ENCODE data around the gene EXD3.
A peak's percentile ranks its signal among the peaks of the same experiment; 100 is the strongest.
"Not testable (repeated sequence)": the region's sequence is repeated elsewhere in the genome, so short reads cannot be mapped to it uniquely, and the experiment has no call there.

Gene EXD3

DNA sequence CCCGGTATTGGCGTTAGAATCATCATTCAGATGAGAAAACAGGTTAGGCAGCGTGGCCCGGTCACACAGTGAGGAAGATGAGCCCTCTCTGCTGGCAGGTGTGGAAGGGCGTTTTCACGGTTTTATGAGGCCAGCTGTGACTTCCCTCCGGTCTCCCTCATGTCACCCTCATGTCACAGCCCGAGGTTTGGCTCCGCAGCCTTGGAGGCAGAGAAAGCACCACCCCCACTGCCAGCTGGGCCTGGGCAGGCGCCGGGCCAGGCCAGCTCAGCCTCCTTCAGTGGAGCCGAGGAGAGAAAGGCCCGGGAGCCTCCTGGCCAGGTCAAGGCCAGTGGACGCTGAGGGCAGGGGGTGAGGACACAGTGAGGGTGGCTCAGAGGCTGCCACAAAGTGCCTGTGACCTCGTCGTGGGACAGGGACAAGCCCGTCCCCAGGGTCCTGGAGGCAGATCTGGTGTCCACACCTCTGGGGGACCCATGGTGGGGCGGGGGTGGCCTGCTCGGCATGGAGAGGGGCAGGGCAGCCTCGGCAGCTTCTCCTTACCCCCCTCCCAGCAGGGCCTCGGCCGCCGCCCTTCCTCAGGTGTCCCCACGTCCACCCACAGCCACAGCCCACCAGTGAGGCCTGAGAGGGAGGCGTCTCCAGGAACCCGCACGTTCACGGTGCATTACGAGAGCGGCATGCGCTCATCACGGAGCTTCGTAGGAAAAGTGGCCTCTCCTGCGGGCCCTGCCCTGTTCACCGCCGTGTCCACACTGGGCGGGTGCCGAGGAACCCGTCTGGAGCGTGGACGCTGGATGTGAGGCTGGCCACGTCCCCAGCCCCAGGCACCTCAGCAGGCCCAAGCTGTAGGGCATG, 32.2 kb downstream of the EXD3 start:
- DNase-seq: no peak

DNA sequence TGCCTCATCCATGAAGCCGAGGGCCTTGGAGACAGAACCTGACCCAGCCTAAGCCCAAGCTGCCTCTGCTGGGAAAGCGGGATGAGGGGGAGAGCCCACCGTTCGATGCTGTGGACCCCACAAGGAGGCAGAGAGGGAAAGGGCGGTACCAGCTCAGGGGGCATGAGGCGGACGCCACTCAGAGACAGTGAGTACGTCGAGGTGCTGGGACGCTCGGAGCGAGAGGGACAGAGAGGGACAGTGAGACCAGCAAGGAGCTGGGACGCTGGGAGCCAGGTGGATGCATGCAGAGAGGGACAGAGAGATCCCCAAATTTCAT, 33.6 kb downstream of the EXD3 start:
- no peak for DNase-seq

GRCh38 chr9:137388589-137389427, 34.2 kb downstream of the EXD3 start:
- DNase-seq: no peak

DNA sequence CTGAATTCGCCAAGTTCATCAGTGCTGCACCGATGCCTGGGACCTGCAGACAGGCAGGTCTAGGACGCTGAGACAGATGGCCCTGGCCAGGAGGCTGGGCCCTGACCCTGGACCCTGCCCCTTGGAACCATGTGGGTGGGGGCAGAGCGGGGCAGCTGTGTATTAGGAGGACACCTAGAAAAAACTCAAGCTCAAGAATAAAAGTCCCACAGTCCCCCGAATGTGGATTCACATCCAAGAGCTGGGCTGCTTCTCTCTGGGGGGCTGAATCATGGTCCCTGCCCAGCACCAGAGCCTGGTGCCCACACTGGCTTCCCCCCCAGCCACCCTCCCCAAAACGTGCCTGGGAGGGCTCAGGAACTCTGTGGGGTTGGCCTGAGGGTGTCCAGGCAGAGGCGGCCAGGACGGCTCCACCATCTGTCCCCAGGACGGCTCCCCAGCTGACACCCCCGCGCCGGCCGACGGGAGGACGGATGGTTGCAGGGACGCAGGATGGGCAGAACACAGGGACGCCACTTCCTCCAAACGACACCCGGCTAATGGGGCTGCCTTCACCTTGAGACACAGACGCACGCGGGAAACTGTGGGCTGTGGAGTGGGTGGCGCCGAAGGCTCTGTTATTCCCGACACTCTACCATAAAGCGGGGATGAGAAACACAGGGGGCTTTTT, 34.9 kb downstream of the EXD3 start:
- no peak for DNase-seq

DNA sequence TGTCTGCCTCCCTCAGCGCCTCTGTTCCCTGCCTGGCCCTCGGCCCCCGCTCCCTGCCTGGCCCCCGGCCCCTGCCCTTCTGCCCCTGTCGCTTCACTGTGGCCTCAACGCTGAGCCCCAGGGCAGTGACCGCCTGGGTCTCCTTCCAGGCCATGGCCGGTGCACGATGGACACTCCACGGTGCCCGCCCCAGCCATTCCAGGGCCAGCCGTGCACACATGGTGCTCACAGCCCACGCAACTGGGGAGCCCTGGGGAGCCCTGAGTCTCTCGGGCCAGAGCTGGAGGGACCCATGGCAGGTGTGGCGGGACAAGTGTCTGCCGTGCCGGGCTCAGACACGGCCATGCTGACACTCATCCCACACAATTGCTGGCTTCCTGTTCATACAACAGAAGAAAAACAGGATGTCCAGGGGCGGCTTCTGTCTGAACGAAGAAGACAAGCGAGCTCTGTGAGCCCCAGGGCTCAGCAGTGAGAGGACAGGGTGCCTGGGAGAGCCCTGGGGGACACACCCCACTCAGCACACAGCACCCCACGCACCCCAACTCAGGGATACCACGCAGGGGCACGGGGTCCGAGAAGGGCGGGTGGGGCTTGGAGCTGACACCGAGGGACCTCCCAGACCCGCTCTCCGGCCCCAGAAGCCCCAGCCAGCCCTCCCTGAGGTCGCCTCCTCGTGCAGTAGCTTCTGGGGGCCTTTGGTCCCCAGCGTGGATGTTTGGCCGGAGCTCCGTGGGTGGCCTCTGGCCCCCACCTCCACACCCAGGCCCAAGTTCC, 35.7 kb downstream of the EXD3 start:
- peak in 1 of 2 experiments; percentile 42 for DNase-seq

DNA sequence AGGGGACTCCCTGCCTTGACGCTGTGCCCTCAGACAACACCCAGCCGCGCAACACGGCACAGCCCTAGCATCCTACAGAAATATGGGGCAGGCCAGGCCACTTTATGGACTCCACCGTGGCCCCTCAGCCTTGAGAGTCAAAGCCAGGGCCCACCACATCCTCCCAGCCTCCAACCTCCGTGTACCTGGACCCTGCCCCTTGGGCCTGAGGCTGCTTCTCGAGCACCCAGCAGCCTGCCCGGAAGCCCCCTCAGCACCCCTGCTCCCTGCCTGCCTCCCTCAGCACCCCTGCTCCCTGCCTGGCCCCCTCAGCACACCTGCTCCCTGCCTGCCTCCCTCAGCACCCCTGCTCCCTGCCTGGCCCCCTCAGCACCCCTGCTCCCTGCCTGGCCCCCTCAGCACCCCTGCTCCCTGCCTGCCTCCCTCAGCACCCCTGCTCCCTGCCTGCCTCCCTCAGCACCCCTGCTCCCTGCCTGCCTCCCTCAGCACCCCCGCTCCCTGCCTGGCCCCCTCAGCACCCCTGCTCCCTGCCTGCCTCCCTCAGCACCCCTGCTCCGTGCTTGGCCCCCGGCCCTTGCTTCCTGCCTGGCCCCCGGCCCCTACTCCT, 36.4 kb downstream of the EXD3 start:
- DNase-seq: not testable (repeated sequence)

DNA sequence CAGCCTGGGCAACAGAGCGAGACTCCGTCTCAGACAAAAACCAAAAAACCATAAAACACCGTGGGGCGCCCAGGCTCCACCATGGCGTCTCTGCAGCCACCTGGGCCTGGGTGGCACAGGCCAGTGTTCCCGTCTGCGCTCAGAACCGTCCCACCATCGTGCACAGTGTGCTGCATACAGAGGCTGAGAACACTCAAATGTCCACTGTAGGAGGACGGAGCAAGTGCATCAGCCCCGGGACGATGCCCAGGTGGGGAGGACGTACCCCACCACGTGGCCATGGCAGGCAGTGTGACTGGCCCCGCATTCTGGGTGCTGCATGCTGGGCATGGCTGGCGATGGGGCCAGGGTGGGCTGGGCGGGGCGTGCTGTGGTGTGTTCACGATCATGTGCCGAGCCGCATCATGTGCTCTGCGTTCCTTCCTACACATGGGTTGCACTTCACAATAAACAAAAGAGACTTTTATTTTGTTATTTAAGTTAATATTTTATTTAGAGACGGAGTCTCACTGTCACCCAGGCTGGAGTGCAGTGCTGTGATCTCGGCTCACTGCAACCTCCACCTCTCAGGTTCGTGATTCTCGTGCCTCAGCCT, 37.8 kb downstream of the EXD3 start:
- no peak for DNase-seq

GRCh38 chr9:137383784-137384756, 38.9 kb downstream of the EXD3 start:
- DNase-seq: no peak

DNA sequence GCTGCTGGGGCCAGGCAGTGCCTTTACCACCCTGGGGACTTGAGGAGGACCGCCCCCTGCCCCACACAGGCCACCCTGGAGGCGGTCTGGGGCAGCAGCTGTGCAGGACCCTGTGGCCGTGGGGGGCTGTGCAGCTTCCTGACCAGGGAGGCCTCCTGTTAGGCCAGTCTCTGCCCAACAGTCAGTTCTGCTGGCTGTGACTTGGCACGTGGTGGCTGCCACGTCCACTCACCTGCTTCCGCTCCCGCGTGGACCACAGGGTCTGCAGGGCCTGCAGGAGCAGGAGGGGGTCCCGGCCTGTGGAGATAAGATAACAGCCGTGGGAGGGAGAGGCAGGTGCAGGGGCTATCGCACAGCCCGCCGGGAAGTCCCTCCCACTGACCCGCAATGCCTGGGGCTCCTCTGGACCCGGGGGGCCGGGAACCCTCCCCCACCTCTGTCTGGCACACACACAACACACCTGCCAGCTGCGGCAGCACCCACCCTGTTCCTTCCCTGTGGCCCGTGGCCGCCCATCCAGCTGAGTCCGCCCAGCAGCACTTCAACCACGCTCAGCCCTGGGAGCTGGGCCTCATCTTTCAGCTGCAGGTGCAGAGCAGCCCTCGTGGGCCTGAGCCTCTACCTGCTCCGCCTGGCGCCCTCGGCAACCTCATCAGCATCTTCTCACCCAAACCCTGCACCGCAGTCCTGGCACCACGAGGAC, 39.7 kb downstream of the EXD3 start:
- DNase-seq: peak in 1 of 2 experiments; percentile 56

DNA sequence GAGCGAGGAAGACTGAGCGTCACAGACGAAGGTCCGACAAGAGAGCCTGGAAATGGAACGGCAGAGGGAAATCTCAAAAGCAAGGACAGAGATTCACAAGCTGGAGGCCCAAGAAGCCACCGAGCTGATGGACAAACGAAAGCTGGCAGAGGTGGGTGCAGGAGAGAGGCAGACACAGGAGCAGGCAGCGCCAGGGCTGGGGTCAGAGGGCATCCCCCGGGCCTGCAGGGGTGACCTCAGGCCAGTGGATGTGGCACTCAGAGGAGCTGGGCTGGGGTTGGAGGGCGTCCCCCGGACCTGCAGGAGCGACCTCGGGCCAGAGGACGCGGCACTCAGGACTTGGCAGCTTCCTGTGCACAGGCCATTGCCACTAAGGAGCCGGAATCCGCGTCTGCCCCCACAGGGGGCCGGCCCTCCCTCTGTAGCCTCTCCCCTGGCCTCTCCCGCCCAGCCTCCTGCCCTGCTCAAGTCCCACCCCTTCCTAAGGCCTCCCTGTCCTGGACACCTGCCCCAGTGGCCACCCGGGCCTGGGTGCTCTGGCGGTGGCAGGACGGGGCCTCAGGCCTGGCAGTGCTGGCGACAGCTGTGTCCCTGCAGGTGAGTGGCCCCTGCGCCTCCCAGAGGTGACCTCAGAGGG, 40.4 kb downstream of the EXD3 start:
- DNase-seq: no peak

DNA sequence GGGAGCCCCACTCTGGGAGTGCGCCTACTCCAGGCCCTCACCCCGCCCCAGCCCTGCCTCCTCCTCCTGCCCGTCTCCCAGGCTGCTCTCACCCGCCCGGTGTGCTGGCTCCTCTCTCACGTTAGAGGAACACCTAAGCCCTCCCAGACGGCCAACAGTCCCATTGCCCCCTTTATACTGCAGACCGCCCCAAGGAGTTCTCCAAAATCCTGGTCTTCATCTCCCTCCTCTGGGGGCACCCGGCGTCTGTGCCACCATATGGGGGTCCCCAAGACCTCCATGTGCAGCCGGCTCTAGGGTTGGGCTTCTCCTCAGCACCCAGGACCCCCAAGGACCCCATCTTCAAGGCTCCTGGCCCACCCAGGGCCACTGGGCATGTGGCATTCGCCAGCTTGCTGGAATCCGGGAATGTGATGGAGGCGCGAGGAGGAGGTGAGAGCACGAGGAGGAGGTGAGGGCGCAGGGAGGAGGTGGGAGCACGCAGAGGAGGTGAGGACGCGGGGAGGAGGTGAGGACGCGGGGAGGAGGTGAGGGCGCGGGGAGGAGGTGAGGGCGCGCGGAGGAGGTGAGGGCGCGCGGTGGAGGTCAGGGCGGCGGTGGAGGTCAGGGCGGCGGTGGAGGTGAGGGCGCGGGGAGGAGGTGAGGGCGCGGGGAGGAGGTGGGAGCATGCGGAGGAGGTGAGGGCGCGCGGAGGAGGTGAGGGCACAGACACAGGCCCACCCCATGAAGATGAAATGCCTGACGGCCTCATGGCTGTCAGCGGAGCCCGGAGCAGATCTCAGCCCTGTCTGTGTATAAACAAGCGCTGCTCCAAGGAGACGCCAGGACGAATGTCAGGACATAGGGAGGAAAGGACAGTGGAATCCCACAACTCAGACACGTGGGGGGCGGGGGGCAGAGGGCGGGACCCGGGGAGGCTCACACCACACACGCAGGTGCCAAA, 41.2 kb downstream of the EXD3 start:
- no peak for DNase-seq

DNA sequence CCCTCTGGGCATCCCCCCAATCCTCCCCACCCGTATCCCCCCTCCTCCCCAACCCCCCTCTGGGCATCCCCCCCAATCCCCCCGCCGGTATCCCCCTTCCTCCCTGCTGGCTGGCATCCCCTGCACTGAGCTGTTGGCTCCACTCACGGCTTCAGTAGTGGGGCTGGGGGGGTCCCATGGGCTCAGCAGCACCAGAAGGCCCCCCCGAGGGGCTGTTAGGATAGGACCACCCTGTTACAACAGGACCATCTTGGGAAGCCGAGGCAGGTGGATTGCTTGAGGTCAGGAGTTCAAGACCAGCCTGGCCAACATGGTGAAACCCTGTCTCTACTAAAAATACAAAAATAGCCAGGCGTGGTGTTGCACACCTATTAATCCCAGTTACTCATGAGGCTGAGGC, 42.4 kb downstream of the EXD3 start:
- no peak for DNase-seq

- no peak for DNase-seq
Measured at GRCh38 chr9:137380171-137380570, 42.8 kb downstream of the EXD3 start.

- no peak for DNase-seq
Measured at GRCh38 chr9:137379761-137380161, 43.2 kb downstream of the EXD3 start.

- DNase-seq: not testable (repeated sequence)
Measured at GRCh38 chr9:137378688-137379410, 44.1 kb downstream of the EXD3 start.

DNA sequence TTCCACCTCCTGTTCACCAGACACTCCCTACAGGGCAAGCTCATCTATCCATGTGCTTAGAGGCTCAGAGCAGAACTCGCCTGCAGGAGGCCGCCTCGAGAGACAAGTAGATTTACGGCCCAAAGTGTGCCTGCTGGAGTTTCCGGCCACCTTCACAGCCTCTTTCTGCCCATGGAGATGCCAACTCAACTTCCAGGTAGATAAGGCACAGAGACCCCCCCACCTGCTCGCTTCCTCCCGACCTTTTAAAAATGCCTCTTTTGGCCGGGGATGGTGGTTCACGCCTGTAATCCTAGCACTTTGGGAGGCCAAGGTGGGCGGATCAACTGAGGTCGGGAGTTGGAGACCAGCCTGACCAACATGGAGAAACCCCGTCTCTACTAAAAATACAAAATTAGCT, 46.6 kb downstream of the EXD3 start:
- no peak for DNase-seq

GRCh38 chr9:137375321-137376058, 47.5 kb downstream of the EXD3 start:
- DNase-seq: no peak
